GM18511 (cell line): ENCODE results near the gene SLC17A3.

ENCODE experiments used
- ATAC-seq: cut with Tn5 transposase; IDR thresholded peaks from one replicate; pipeline ENCODE4 v1.9.1; 2021; ENCODE audit warnings: mild to moderate bottlenecking, moderate library complexity; ENCODE audit not compliant: unreplicated experiment

The SLC17A3 gene

GRCh38 chr6:25842526-25842925 is 31.5 kb downstream of the SLC17A3 start:
- ATAC-seq, result no peak

DNA sequence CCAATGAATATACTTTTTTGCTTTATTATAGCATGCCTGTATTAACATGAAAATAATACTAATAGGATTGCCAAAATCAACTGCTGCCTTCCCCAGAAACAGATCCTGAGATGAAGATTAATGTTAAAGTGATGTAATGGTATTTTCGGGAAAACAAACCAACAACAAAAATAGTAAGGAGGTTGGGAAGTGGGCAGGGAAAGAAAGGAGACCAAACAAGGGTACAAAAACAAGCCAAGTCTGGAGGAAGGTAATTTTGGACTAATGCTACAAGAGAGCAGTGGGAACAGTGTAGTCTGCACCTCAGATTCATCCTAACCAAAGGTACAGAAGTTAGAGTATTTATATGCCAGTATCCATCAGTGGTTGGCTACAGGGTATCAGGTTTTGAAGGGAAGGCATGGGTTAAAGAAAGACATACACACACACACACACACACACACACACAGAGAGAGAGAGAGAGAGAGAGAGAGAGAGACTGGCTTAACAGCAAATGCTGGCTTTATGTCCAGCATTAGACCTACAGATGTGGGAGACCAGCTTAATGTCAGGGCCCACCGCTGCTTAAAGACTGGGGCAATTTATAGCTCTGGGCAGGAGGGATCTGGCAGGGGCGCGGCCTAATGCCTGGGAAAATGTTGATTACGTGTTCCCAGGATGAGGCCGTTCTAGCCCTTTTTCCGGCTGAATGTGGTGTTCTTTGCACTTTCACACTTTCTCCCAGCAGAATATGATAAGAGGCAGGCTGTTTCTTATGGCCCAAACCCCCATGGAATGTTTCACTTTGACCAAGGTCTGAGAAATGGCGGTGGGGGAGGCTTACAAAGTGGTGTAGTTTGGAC is 38.4 kb downstream of the SLC17A3 start:
- ATAC-seq, result no peak

DNA sequence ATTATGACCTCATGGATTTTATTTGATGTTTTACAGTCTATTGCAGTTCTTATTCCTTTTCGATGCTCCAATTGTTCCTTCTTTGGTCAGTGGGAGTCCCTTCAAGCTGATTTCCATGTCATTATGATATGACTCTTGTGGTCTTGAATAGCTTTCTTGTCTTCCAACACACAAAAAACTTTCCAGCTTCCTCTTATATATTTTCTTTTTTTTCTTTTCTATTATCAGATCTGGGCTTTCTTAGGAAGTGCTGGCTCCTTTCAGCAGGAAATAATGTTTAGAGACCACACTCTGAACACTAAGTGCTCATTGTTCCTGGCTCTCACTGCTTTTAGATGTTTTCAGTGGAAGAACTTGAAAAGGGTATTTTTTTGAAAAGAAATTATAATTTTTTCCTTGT is 39.1 kb downstream of the SLC17A3 start:
- no peak for ATAC-seq

- ATAC-seq, result no peak
Measured at GRCh38 chr6:25833136-25833535, 40.9 kb downstream of the SLC17A3 start.

DNA sequence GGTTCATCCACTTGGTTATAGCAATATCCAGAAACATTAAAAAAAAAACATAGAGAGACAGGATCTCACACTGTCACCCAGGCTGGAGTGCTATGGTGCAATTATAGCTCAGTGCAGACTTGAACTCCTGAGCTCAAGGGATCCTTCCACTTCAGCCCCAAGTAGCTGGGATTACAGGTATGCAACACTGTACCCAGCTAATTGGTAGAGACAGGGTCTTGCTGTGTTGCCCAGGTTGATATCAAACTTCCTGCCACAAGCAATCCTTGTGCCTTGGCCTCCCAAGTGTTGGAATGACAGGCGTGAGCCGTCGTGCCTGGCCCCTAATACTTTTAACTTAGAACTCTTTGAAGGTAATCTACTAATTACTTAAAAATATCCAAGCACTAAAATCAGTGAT is 41.4 kb downstream of the SLC17A3 start:
- ATAC-seq, result no peak

- ATAC-seq, result no peak
Measured at GRCh38 chr6:25832307-25832662, 41.8 kb downstream of the SLC17A3 start.

GRCh38 chr6:25831532-25832306 is 42.3 kb downstream of the SLC17A3 start, which contains the start of gene SLC17A1:
SLC17A1 (minus strand) TSS chr6:25832052; CDS start chr6:25830557, 1,495 bp downstream.
- ATAC-seq, result no peak

DNA sequence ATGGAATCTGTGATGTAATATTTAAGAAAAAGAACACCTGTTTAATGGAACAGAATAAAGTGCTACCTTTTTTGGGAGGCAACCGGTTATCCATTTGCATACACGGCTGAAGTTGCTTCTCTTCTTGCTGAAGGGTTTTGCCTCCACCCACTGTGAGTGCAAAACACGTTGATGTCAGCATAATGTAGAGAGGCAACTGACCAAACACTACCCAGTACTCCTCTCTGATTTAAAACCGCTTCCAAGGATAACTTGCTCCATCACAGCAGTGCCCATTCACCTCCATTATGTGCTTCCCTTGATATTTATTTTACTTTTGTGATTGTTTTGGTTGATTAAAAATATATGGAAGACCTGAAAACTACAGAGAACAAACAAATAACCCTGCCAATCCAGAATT is 43.6 kb downstream of the SLC17A3 start:
- ATAC-seq, result no peak

DNA sequence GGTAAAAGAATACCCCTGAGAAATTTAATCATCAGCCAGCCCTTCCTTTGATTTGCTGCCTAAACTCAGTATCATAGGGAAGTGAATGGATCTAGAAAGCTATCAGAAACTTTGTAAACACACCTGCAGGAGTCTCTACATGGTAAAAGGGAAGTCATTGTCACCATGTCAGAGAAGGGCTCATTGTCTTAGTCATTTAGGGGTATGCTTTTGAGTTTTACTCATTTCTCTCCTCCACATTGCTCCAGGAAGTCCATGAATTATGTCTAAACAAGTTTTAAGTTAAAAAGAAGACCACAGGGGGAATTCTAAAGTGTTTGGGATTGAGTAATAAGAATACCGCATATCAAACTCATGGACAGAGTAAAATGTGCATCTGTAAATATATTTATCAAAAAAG is 44.7 kb downstream of the SLC17A3 start:
- no peak for ATAC-seq

GRCh38 chr6:25821341-25821740 is 52.7 kb downstream of the SLC17A3 start:
- ATAC-seq, result no peak

GRCh38 chr6:25816252-25816651 is 57.8 kb downstream of the SLC17A3 start:
- no peak for ATAC-seq

DNA sequence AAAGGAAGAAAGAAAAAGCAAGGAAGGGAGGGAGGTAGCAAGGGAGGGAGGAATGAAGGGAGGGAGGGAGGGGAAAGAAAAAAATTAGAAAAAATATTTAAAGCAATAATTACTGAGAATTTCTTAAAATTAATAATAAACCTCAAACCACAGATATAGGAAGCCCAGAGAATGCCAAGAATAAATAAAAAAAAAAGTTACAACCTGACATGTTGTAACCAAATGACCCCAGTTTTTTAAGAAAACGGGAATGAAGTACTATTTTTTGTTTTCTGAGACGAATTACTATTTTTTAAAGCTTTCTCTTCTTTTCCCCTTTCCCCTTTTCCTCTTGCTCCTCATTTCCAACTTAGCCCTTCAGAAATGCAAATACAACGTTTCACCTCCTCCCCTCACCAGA is 58.8 kb downstream of the SLC17A3 start:
- ATAC-seq, result no peak

DNA sequence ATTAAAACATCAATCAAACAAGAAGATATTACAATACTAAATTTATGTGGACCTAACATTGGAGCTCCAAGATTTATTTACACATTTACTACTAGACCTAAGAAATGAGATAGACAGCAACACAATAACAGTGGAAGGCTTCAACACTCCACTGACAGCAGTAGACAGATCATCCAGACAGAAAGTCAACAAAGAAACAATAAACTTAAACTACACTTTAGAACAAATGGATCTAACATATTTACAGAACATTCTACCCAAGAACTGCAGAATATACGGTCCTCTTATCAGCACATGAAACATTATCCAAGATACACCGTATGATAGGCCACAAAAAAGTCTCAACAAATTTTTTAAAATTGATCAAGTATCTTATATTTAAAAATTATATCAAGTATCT is 69.2 kb downstream of the SLC17A3 start:
- ATAC-seq, result no peak

DNA sequence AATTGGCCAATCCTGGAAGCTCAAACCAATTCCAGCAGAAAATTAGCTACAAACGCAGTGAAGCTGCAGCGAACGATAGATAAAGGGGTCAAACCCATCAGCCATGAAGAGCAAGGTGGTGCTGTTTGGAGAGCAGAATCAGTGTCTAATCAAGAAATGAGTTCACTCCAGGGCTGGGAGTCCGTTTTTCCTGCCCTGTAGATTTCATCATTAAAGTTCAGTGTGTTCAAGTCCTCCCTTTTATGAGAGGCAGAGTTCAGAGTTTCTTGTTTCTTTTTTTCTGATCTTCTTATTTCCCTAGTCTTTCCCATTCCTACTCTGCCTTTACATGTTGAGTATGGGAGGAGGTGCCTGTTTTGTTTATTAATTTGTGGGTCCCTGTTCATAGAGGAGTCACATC is 72.6 kb downstream of the SLC17A3 start:
- ATAC-seq, result no peak
